Muscle of leg (tissue), 11 donors: Measurements from ENCODE around the gene GAB4. TPM values are rescaled to one million over a fixed set of nuclear protein-coding genes. Genes with fewer than 3 reads are reported as not detected.
"Not testable (repeated sequence)": the region's sequence is repeated elsewhere in the genome, so short reads cannot be mapped to it uniquely, and the experiment has no call there.

Experiments used
- DNase-seq: peaks from one replicate; pipeline ENCODE4 v3.0.0; 2013
- H3K27ac ChIP-seq: one replicate; pipeline ENCODE4 v1.5.1; 2013; ENCODE audit warnings: mild to moderate bottlenecking, low read length, control low read depth
- H3K27me3 ChIP-seq: one replicate; pipeline ENCODE4 v1.6.1; 2013; ENCODE audit warnings: low read length; ENCODE audit not compliant: control insufficient read depth, insufficient read depth
- H3K36me3 ChIP-seq: one replicate; pipeline ENCODE4 v1.6.1; 2013; ENCODE audit warnings: low read length; ENCODE audit not compliant: control insufficient read depth, insufficient read depth
- H3K4me1 ChIP-seq: one replicate; pipeline ENCODE4 v1.6.1; 2013; ENCODE audit warnings: low read length; ENCODE audit not compliant: control insufficient read depth, insufficient read depth
- H3K4me3 ChIP-seq: one replicate; pipeline ENCODE4 v1.5.1; 2013; ENCODE audit warnings: low read length, control low read depth
- H3K9me3 ChIP-seq: replicated peaks from 2 replicates; pipeline ENCODE4 v1.6.1; 2013; ENCODE audit warnings: low read depth, low read length; ENCODE audit not compliant: control insufficient read depth
- WGBS: methylation state at CpG from one replicate; pipeline ENCODE4 v1.1.5; 2013; ENCODE audit warnings: missing lambda C conversion rate; ENCODE audit not compliant: insufficient coverage; 5-methylcytosine and 5-hydroxymethylcytosine counted together
- polyA plus RNA-seq, 8 donors: library from polyadenylated mRNA; unstranded; fragments of 120-200 nt; gene quantifications; one replicate each; pipeline versions ENCODE4 v1.2.1 to v1.2.3, GENCODE V29; 2013; ENCODE audit warnings: inconsistent platforms in 1 of 8, low replicate concordance in 1 of 8; ENCODE audit not compliant: insufficient read length in 8 of 8, insufficient read depth in 1 of 8
- total RNA-seq: library from RNA; stranded (reverse); fragments of 120-200 nt; gene quantifications from one replicate; pipeline ENCODE4 v1.2.4, GENCODE V29; 2013

The GAB4 gene
- total and polyA plus RNA-seq, 9 donors, result not detected

DNA sequence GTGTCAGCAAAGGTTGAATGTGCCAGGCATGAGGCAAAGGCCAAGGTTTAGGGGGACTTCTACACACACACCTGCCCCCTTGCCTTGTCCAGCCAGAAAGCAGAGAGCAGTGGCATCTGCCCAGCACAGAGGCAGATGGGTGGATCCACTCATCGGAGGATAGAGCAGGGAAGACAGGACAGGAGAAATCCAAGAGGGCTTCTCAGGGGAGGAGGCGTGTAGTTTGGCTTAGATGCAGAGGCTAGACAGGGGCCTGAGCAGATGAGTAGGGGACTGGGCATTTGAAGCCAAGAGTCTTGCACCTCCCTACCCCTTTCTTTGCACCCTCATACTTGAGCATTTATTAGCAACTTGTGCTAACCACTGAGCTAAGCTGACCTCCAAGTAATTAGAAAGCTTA, 26.5 kb upstream of the GAB4 start:
- H3K4me1 ChIP-seq, H3K9me3 ChIP-seq, H3K4me3 ChIP-seq, H3K27ac ChIP-seq, DNase-seq, H3K36me3 ChIP-seq: not testable (repeated sequence)
- H3K27me3 ChIP-seq, result peaks cover 19% of the 10 kb centered on the region
- WGBS, result no CpG with 5 or more reads among the region's 2 CpGs

- not testable (repeated sequence) for H3K27ac ChIP-seq, H3K4me3 ChIP-seq, H3K9me3 ChIP-seq, DNase-seq, H3K36me3 ChIP-seq, H3K4me1 ChIP-seq
- WGBS, result no CpG with 5 or more reads among the region's 2 CpGs
- peaks cover 16% of the 10 kb centered on the region for H3K27me3 ChIP-seq
Measured at GRCh38 chr22:17032277-17032676, 24.3 kb upstream of the GAB4 start.

DNA sequence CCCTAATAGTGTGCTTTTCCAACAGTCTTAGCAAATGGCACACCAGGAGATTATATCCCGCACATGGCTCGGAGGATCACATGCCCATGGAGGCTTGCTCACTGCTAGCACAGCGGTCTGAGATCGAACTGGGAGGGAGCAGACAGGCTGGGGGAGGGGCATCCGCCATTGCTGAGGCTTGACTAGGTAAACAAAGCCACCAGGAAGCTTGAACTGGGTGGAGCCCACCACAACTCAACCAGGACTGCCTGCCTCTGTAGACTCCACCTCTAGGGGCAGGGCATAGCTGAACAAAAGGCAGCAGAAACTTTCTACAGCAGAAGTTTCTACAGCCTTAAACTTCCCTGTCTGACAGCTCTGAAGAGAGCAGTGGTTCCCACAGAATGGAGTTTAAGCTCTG, 16.4 kb upstream of the GAB4 start:
- not testable (repeated sequence) for H3K27me3 ChIP-seq, H3K27ac ChIP-seq, H3K36me3 ChIP-seq, H3K9me3 ChIP-seq, DNase-seq, H3K4me1 ChIP-seq, H3K4me3 ChIP-seq
- 78% methylated on average over 4 of the region's 5 CpGs for WGBS

- not testable (repeated sequence) for H3K4me1 ChIP-seq, H3K4me3 ChIP-seq, H3K27ac ChIP-seq, H3K27me3 ChIP-seq, H3K9me3 ChIP-seq, DNase-seq, H3K36me3 ChIP-seq
- 70% methylated on average over 2 of the region's 6 CpGs for WGBS
Measured at GRCh38 chr22:17015552-17015951, 7.5 kb upstream of the GAB4 start.

DNA sequence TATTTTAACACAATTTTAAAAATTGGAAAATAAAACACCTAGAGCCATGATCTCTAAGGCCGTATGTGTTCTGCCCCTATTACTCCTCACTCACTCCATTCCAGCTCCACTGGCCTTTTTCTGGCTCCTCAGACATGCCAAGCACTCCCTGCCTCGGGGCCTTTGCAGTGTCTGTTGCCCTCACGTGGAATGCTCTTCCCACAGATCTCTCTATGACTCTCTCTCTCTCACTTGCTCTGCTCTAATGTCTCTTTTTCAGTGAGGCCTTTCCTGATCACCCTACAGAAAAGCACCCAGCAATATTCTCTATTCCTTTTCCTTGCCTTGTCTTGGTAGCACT, 6.0 kb upstream of the GAB4 start:
- not testable (repeated sequence) for H3K4me1 ChIP-seq, H3K27ac ChIP-seq, DNase-seq, H3K9me3 ChIP-seq, H3K36me3 ChIP-seq, H3K27me3 ChIP-seq, H3K4me3 ChIP-seq
- WGBS, result 36% methylated on average over 2 of the region's 3 CpGs

- no peaks in the 10 kb centered on the region for H3K36me3 ChIP-seq
- H3K4me1 ChIP-seq, result no peaks in the 10 kb centered on the region
- H3K4me3 ChIP-seq, result no peak overlapping the region
- no peak overlapping the region for H3K27ac ChIP-seq
- DNase-seq, result no peak
- WGBS, result 94% methylated on average over 2 of the region's 2 CpGs
- no peaks in the 10 kb centered on the region for H3K27me3 ChIP-seq
- H3K9me3 ChIP-seq, result no peaks in the 10 kb centered on the region
Measured at GRCh38 chr22:17013396-17014100, 5.5 kb upstream of the GAB4 start.

DNA sequence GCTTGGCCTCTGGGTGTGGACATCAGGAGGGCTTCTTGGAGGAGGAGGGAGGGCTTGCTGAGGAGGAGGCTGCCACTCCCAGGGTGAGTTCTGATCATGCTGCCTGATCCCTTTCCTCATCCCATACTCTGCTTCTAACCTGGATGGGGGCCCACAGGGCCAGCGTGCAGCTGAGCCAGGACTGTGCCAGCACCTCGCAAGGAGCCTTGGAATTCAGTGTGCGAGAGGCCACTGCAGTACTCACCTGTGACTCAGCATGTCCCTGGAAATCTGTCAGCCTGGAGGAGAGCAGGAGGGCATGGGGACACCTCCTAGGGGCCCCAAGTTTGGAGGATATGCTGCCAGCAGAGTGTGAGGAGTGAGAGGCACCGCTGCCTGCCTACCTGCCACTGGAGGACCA, 4.2 kb upstream of the GAB4 start:
- Histone ChIP-seq H3K9me3 (no peaks in the 10 kb centered on the region), H3K27ac (no peak overlapping the region), H3K4me3 (no peak overlapping the region), H3K36me3 (no peaks in the 10 kb centered on the region), H3K4me1 (no peaks in the 10 kb centered on the region), H3K27me3 (peaks cover 8% of the 10 kb centered on the region)
- no peak for DNase-seq
- 62% methylated on average over 4 of the region's 4 CpGs for WGBS

DNA sequence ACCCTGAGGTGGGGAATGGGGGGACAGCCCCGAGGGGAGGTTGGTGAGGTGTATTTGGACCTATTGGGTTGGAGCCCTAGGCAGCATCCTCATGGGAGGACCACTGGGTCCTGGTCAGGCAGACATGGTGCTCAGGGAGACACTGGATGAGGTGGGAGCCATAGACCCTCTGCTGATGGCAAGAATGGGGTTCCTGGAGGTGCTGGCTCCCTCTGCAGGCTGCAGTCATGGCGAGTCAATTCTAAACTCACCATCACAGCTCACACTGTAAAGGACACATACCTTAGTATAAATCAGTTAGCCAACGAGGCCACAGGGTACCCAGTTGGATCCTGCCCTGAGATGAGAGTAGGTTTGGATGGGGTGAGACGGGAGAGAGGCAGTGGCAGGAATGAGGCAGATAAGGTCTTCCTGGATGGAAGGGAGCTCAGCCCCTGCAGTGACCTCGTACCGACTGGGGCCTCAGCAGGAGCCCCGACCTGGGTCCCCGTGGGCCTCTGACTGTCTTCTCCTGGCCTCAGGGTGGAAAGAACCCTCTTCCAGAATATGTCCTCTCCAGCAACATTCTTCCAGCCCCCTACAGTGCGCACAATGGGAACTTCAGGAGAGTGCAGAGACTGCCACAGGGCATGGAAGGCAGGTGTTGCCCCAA, 1.7 kb upstream of the GAB4 start:
- H3K4me3 ChIP-seq, result no peak overlapping the region
- H3K4me1 ChIP-seq, result no peaks in the 10 kb centered on the region
- H3K27ac ChIP-seq, result no peak overlapping the region
- H3K27me3 ChIP-seq, result peaks cover 10% of the 10 kb centered on the region
- H3K36me3 ChIP-seq, result no peaks in the 10 kb centered on the region
- no peaks in the 10 kb centered on the region for H3K9me3 ChIP-seq
- DNase-seq, result no peak
- WGBS, result 71% methylated on average over 6 of the region's 9 CpGs

DNA sequence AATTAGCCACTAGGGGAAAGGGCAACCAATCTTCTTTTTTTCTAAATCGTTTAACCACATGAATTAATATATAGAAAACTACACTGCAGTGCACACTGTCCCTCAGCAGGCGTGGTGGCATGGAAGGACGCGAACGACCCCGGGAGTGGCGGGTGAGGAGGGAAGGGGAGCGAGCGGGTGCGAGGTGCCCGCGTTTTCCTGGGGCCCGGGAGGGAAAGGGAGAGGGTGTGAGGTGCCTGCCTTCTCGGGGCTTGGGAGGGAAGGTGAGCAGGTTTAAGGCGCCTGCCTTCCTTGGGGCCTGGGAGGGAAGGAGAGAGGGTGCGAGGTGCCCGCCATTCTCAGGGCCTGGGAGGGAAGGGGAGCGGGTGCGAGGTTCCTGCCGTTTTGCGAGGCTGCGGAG, 765 bp downstream of the GAB4 start:
- Histone ChIP-seq H3K27me3 (peaks cover 10% of the 10 kb centered on the region), H3K4me1 (no peaks in the 10 kb centered on the region), H3K27ac (no peak overlapping the region), H3K4me3 (no peak overlapping the region), H3K9me3 (no peaks in the 10 kb centered on the region), H3K36me3 (no peaks in the 10 kb centered on the region)
- no peak for DNase-seq
- 19% methylated on average over 18 of the region's 22 CpGs for WGBS

DNA sequence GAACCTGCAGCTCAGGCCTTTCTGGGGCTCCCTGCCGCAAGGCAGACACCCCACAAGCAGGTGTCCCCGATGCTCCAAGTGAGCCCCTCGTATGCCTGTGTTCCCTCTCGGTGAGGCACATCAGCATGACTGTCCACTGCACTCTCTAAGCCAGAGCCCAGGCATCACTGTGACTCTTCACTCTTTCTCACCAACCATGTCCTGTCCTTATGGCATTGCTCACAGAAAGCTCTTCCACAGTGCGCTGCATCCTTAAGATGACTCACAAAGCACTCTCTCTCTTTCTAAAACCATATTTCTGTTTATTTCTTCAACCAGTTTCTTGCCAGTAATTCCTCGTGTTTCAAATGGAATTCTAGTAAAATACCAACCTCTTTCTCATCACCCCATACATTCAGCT, 18.1 kb downstream of the GAB4 start:
- Histone ChIP-seq H3K4me1 (no peaks in the 10 kb centered on the region), H3K27ac (no peak overlapping the region), H3K27me3 (no peaks in the 10 kb centered on the region), H3K4me3 (no peak overlapping the region), H3K36me3 (no peaks in the 10 kb centered on the region), H3K9me3 (no peaks in the 10 kb centered on the region)
- 78% methylated on average over 5 of the region's 6 CpGs for WGBS
- DNase-seq, result no peak

- no peaks in the 10 kb centered on the region for H3K4me1 ChIP-seq
- H3K27ac ChIP-seq, result no peak overlapping the region
- DNase-seq, result no peak
- H3K27me3 ChIP-seq, result no peaks in the 10 kb centered on the region
- H3K9me3 ChIP-seq, result peaks cover 5% of the 10 kb centered on the region
- WGBS, result 91% methylated on average over 3 of the region's 6 CpGs
- no peaks in the 10 kb centered on the region for H3K36me3 ChIP-seq
- H3K4me3 ChIP-seq, result no peak overlapping the region
Measured at GRCh38 chr22:16988257-16988656, 19.8 kb downstream of the GAB4 start.
